ENCODE results near the gene FUCA2.
"Not testable (repeated sequence)": the region's sequence is repeated elsewhere in the genome, so short reads cannot be mapped to it uniquely, and the experiment has no call there.

DNA sequence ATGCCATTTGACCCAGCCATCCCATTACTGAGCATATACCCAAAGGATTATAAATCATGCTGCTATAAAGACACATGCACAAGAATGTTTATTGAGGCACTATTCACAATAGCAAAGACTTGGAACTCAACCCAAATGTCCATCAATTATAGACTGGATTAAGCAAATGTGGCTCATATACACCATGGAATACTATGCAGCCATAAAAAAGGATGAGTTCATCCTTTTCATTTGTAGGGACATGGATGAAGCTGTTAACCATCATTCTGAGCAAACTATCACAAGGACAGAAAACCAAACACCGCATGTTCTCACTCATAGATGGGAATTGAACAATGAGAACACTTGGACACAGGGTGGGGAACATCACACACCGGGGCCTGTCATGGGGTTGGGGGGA, 63.7 kb downstream of the FUCA2 start:
- not testable (repeated sequence) for TF ChIP-seq ZFP30 (CRISPR knock-in tag; IDR thresholded peaks at IDR 0.05); TCF4 (CRISPR knock-in tag; IDR thresholded peaks at IDR 0.05; ENCODE audit: borderline replicate concordance); ISL1 (CRISPR knock-in tag; IDR thresholded peaks at IDR 0.05); ZC3H10 (CRISPR knock-in tag; IDR thresholded peaks at IDR 0.05); ZNF565 (CRISPR knock-in tag; conservative IDR thresholded peaks at IDR 0.05; ENCODE audit: low read depth); PPARA (CRISPR knock-in tag; IDR thresholded peaks at IDR 0.05; ENCODE audit: borderline replicate concordance); SNAI2 (CRISPR knock-in tag; IDR thresholded peaks at IDR 0.05); BACH2 (CRISPR knock-in tag; IDR thresholded peaks at IDR 0.05; ENCODE audit: borderline replicate concordance); CSDC2 (CRISPR knock-in tag; IDR thresholded peaks at IDR 0.05)
- TF ChIP-seq, protein P1, sequence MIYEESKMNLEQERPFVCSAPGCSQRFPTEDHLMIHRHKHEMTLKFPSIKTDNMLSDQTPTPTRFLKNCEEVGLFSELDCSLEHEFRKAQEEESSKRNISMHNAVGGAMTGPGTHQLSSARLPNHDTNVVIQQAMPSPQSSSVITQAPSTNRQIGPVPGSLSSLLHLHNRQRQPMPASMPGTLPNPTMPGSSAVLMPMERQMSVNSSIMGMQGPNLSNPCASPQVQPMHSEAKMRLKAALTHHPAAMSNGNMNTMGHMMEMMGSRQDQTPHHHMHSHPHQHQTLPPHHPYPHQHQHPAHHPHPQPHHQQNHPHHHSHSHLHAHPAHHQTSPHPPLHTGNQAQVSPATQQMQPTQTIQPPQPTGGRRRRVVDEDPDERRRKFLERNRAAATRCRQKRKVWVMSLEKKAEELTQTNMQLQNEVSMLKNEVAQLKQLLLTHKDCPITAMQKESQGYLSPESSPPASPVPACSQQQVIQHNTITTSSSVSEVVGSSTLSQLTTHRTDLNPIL (CRISPR knock-in tag; IDR thresholded peaks at IDR 0.05; ENCODE audit: low read depth): not testable (repeated sequence)
- TF ChIP-seq, protein P2, sequence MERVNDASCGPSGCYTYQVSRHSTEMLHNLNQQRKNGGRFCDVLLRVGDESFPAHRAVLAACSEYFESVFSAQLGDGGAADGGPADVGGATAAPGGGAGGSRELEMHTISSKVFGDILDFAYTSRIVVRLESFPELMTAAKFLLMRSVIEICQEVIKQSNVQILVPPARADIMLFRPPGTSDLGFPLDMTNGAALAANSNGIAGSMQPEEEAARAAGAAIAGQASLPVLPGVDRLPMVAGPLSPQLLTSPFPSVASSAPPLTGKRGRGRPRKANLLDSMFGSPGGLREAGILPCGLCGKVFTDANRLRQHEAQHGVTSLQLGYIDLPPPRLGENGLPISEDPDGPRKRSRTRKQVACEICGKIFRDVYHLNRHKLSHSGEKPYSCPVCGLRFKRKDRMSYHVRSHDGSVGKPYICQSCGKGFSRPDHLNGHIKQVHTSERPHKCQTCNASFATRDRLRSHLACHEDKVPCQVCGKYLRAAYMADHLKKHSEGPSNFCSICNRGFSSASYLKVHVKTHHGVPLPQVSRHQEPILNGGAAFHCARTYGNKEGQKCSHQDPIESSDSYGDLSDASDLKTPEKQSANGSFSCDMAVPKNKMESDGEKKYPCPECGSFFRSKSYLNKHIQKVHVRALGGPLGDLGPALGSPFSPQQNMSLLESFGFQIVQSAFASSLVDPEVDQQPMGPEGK (CRISPR knock-in tag; IDR thresholded peaks at IDR 0.05; ENCODE audit: borderline replicate concordance): not testable (repeated sequence)

All from SK-N-SH treated with all-trans-retinoic acid at 6 μM for 48 hours (cell line).